Keratinocyte (primary cell): Measurements from ENCODE around the gene INPP4B. TPM values are rescaled to one million over a fixed set of nuclear protein-coding genes. Genes with fewer than 3 reads are reported as not detected.

Experiments
- DNase-seq: peaks from one replicate; pipeline ENCODE4 v3.0.0-alpha.2; 2011; ENCODE audit warnings: low read depth, missing footprints, low spot score
- FAIRE-seq: peaks from 2 replicates; lab custom pipeline; 2011; peaks lifted over from hg19 to GRCh38; lab: Jason Lieb, UNC
- H2AFZ ChIP-seq: 2 replicates; pipeline ENCODE4 v1.6.0; 2012; ENCODE audit warnings: low read length, control low read depth, inconsistent platforms; ENCODE audit not compliant: control insufficient read depth
- H3K27ac ChIP-seq: 2 replicates; pipeline ENCODE4 v1.5.1; 2011; ENCODE audit warnings: low read length; ENCODE audit not compliant: control insufficient read depth, insufficient read depth
- H3K27me3 ChIP-seq: 3 replicates; pipeline ENCODE4 v1.6.0; 2011; ENCODE audit warnings: low read length; ENCODE audit not compliant: control insufficient read depth, insufficient read depth; ENCODE audit errors: extremely low read depth
- H3K36me3 ChIP-seq, 2 experiments: 2 replicates in 1 of 2; 3 replicates in 1 of 2; pipeline ENCODE4 v1.5.1; 2011; ENCODE audit warnings: low read length in 2 of 2, mild to moderate bottlenecking in 1 of 2; ENCODE audit not compliant: control insufficient read depth in 2 of 2, insufficient read depth in 2 of 2; ENCODE audit errors: extremely low read depth in 1 of 2
- H3K4me1 ChIP-seq: 3 replicates; pipeline ENCODE4 v1.5.1; 2011; ENCODE audit warnings: low read length; ENCODE audit not compliant: control insufficient read depth, insufficient read depth; ENCODE audit errors: extremely low read depth
- H3K4me2 ChIP-seq: 3 replicates; pipeline ENCODE4 v1.6.0; 2011; ENCODE audit warnings: low read depth, low read length; ENCODE audit not compliant: control insufficient read depth, insufficient read depth; ENCODE audit errors: extremely low read depth
- H3K4me3 ChIP-seq, 3 experiments: fragments of 200-600 bp in 1 of 3; sonication (generic) in 1 of 3; 2 replicates in 2 of 3; 3 replicates in 1 of 3; pipeline ENCODE4 v1.5.1; 2011 to 2016; ENCODE audit warnings: low read length in 3 of 3, mild to moderate bottlenecking in 3 of 3, control low read depth in 2 of 3, inconsistent platforms in 1 of 3, low read depth in 1 of 3, mixed read lengths in 1 of 3, mixed run types in 1 of 3, moderate library complexity in 1 of 3; ENCODE audit not compliant: control insufficient read depth in 2 of 3, insufficient read depth in 2 of 3; ENCODE audit errors: extremely low read depth in 1 of 3
- H3K79me2 ChIP-seq: 2 replicates; pipeline ENCODE4 v1.6.0; 2012; ENCODE audit warnings: low read length; ENCODE audit not compliant: control insufficient read depth, insufficient read depth
- H3K9ac ChIP-seq: 3 replicates; pipeline ENCODE4 v1.6.0; 2011; ENCODE audit warnings: low read length; ENCODE audit not compliant: control insufficient read depth, insufficient read depth; ENCODE audit errors: extremely low read depth
- H3K9me1 ChIP-seq: 3 replicates; pipeline ENCODE4 v1.6.0; 2011; ENCODE audit warnings: low read length; ENCODE audit not compliant: control insufficient read depth, insufficient read depth; ENCODE audit errors: extremely low read depth
- H3K9me3 ChIP-seq: 2 replicates; pipeline ENCODE4 v1.5.1; 2012; ENCODE audit warnings: low read depth, low read length; ENCODE audit not compliant: control insufficient read depth
- H4K20me1 ChIP-seq: 3 replicates; pipeline ENCODE4 v1.6.0; 2011; ENCODE audit warnings: low read length; ENCODE audit not compliant: control insufficient read depth, insufficient read depth; ENCODE audit errors: extremely low read depth
- EZH2 ChIP-seq: IDR thresholded peaks from one replicate; pipeline ENCODE4 v1.6.1; 2012; ENCODE audit warnings: inconsistent platforms, mild to moderate bottlenecking, low read length, moderate library complexity
- dilution Hi-C: fragments of 300-500 bp; cut with MboI; formaldehyde crosslinking; loops from one replicate; pipeline ENCODE4 v1.7.0; 2020; ENCODE audit warnings: low sequenced_read_pairs; ENCODE audit not compliant: extremely low pct_ligation_motif_present
- polyA plus RNA-seq, 5 experiments: library from polyadenylated mRNA; depleted of rRNA in 3 of 5; stranded (reverse) in 3 of 5; stranded (forward) in 1 of 5; unstranded in 1 of 5; fragments of >200 nt; gene quantifications; 1 replicate in 1 of 5; 2 replicates in 3 of 5; 3 replicates in 1 of 5; pipeline versions ENCODE4 v1.2.1 to v1.2.3, GENCODE V29; 2011 to 2012; ENCODE audit warnings: missing spikeins in 2 of 5, low read depth in 1 of 5, low replicate concordance in 1 of 5
- TF ChIP-seq, protein P1 (sequence below), 3 experiments: IDR thresholded peaks in 1 of 3; conservative IDR thresholded peaks in 1 of 3; optimal IDR thresholded peaks in 1 of 3; 2 replicates in 2 of 3; 3 replicates in 1 of 3; pipeline versions ENCODE3 to v1.5.1; 2011; ENCODE audit warnings: low read length in 3 of 3, mild to moderate bottlenecking in 3 of 3, moderate library complexity in 2 of 3, control low read depth in 1 of 3, inconsistent platforms in 1 of 3; ENCODE audit not compliant: insufficient read depth in 2 of 3; ENCODE audit errors: extremely low read depth in 1 of 3

INPP4B gene
- polyA plus RNA-seq, 1 donor (not counting 4 experiments of a cell fraction or from before 2014, with no cell fraction given) = 50.2 TPM

DNA sequence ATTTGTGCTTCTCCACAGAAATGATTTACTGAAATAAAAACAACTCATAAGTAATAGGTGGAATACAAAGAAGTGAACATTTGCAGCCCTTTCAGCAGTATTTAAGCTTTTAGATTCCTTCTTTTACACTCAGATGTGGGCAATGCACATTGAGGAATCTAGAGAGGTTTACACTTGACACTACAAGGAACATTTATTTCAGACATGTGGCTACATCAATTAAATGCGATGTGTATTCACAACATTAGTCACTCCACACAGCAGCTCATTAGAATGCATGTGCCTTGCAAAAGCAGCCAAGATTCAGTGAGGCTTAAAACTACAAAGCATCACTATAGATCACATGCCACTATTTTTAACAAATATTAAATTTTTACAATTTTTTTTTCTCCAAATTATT, 480.7 kb downstream of the INPP4B start:
- H3K9me1 ChIP-seq = no peaks in the 10 kb centered on the region
- no peaks in the 10 kb centered on the region for H4K20me1 ChIP-seq
- H2AFZ ChIP-seq = no peak overlapping the region
- DNase-seq = no peak
- dilution Hi-C loops = no loop called here
- H3K36me3 ChIP-seq = no peaks in the 10 kb centered on the region
- H3K27ac ChIP-seq = no peak overlapping the region
- no peak overlapping the region for H3K4me3 ChIP-seq
- H3K4me2 ChIP-seq = no peak overlapping the region
- TF ChIP-seq, protein P1, sequence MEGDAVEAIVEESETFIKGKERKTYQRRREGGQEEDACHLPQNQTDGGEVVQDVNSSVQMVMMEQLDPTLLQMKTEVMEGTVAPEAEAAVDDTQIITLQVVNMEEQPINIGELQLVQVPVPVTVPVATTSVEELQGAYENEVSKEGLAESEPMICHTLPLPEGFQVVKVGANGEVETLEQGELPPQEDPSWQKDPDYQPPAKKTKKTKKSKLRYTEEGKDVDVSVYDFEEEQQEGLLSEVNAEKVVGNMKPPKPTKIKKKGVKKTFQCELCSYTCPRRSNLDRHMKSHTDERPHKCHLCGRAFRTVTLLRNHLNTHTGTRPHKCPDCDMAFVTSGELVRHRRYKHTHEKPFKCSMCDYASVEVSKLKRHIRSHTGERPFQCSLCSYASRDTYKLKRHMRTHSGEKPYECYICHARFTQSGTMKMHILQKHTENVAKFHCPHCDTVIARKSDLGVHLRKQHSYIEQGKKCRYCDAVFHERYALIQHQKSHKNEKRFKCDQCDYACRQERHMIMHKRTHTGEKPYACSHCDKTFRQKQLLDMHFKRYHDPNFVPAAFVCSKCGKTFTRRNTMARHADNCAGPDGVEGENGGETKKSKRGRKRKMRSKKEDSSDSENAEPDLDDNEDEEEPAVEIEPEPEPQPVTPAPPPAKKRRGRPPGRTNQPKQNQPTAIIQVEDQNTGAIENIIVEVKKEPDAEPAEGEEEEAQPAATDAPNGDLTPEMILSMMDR (optimal IDR thresholded peaks at IDR 0.05 in 1 of 3, IDR thresholded peaks at IDR 0.05 in 1 of 3, conservative IDR thresholded peaks at IDR 0.05 in 1 of 3; ENCODE audit: extremely low read depth in 1 of 3, insufficient read depth in 2 of 3, low read length in 3 of 3) = no peak
- no peak for TF ChIP-seq EZH2
- H3K79me2 ChIP-seq = peaks cover 93% of the 10 kb centered on the region
- peaks cover 35% of the 10 kb centered on the region for H3K4me1 ChIP-seq
- H3K9me3 ChIP-seq = no peaks in the 10 kb centered on the region
- peak; percentile 29 for FAIRE-seq
- H3K27me3 ChIP-seq = no peaks in the 10 kb centered on the region
- no peak overlapping the region for H3K9ac ChIP-seq

DNA sequence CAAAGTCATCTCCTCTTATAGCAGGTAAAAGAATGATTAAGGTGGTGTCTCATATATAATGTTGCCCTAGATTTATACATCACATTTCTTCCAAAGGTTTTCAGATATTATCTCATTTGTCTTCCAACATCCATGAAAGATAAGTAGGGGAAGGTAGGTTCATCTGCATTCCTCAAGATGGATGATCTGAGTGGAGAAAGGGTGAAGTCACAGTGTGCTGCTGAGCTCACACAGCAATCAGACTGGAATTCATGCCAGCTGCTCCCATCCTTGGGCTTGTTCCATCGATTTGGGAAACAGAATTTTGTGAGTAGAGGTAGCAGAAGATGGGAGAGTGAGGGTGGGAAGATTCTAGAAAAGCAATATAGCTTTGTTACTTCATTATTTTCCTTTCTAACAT, 482.4 kb downstream of the INPP4B start:
- Histone ChIP-seq H3K4me3 (no peak overlapping the region), H3K4me1 (peaks cover 35% of the 10 kb centered on the region), H3K9ac (no peak overlapping the region), H3K4me2 (no peak overlapping the region), H2AFZ (no peak overlapping the region), H3K79me2 (peaks cover 95% of the 10 kb centered on the region), H3K9me1 (no peaks in the 10 kb centered on the region), H4K20me1 (no peaks in the 10 kb centered on the region), H3K36me3 (no peaks in the 10 kb centered on the region), H3K27me3 (no peaks in the 10 kb centered on the region), H3K9me3 (no peaks in the 10 kb centered on the region), H3K27ac (no peak overlapping the region)
- DNase-seq (no peak), FAIRE-seq (no peak)
- no peak for TF ChIP-seq EZH2
- TF ChIP-seq, protein P1 (optimal IDR thresholded peaks at IDR 0.05 in 1 of 3, IDR thresholded peaks at IDR 0.05 in 1 of 3, conservative IDR thresholded peaks at IDR 0.05 in 1 of 3; ENCODE audit: extremely low read depth in 1 of 3, insufficient read depth in 2 of 3, low read length in 3 of 3) = no peak
- dilution Hi-C loops = no loop called here
